NCI-H1436 treated with DMSO at 0.1 percent for 48 hours (cell line): ENCODE measurements around the gene OGDH.
A peak's percentile ranks its signal among the peaks of the same experiment; 100 is the strongest.
"Not testable (repeated sequence)": the region's sequence is repeated elsewhere in the genome, so short reads cannot be mapped to it uniquely, and the experiment has no call there.

Experiments
- DNase-seq: peaks from one replicate; lab custom pipeline; 2025; lab: John Stamatoyannopoulos, UW

Gene OGDH

DNA sequence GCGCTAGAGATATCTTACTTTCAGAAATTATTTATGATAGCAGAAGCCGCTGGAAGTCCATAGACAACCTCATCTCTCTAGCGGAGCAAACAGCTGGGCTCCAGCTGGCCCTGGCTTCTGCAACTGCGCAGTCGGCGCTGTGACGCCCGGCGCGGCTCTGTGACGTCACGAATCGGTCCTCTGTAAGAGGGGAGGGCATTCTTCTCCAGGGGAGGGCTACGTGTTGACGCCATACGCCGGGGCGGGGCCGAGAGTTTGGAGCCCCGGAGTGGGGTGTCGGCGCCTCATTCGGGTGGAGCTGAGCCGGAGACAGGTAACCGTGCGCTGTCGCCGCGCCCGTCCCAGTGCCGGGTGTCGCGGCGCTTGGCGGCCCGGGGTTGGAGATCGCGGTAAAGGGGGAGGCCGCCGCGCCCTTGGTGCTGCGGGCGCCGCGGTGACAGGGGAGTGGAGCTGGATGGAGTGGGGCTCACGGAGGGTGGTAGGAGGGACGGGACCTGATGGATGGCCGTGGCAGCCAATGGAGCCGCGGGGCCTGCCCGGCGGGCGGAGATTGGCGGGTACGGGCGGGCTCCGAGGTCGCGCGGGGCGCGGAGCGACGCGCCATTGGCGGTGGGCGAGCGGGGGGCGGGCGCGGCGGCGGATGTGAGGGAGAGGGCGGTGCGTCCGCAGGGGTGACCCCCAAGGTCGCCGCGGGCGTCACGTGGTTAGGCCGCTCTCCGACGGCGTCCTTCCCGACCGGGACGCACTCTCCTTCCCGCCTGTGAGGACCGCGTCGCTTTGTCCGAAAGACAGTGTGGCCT, at the start of gene OGDH:
TSS of gene OGDH (plus strand) at position 287 of the 800 bp plus-strand sequence. CDS start 17,717 bp downstream, outside the sequence.
- peak; percentile 88 for DNase-seq

DNA sequence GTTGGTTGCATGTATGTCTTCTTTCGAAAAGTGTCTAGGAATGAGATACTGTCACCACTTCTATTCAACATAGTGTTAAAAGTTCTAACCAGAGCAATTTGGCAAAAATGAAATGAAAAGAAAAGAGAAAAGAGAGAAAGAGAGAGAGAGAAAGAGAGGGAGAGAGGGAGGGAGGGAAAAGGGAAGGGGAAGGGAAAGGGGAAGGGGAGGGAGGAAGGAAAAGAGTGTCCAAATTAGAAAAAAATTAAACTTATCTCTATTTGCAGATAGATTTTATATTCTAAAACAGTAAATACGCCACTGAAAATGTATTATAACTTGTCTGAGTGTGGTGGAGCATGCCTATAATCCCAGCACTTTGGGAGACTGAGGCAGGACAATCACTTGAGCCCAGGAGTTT, 48.9 kb upstream of the OGDH start:
- DNase-seq: no peak

DNA sequence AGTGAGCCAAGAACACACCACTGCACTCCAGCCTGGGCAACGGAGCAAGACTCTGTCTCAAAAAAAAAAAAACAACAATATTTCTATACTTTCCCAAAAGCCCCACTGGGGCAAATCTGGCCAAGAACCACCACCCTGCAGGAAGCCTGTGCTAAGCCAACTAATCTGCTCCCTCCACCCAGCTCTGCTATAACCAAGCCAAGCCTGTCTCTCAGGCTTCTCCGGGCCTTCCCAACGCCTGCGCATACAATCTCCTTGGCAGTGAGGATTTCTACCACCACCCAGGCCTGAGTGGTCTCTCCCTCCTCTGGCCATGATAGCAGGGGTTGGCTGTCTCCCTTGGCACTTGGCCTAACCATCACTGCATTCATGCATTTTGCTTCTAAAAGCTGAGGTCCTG, 46.9 kb upstream of the OGDH start:
- no peak for DNase-seq

DNA sequence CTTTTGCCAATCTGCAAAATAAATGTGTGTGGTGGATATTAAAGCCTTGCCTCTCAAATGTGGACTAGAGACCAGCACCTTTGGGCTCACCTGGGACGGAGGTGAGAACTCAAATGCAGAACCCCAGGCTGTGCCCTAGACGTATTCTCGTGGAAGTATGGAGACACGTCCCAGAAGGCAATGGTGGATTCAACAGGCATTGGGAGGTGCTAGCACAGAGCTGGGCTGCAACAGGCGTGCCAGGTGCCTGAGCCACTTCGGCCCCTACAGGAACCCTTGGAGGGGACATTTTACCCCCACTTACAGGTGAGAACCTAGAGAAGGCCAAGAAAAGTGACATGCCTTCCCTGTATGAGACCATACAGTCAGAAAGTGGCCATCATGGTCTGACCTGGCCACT, 44.9 kb upstream of the OGDH start:
- DNase-seq: no peak

DNA sequence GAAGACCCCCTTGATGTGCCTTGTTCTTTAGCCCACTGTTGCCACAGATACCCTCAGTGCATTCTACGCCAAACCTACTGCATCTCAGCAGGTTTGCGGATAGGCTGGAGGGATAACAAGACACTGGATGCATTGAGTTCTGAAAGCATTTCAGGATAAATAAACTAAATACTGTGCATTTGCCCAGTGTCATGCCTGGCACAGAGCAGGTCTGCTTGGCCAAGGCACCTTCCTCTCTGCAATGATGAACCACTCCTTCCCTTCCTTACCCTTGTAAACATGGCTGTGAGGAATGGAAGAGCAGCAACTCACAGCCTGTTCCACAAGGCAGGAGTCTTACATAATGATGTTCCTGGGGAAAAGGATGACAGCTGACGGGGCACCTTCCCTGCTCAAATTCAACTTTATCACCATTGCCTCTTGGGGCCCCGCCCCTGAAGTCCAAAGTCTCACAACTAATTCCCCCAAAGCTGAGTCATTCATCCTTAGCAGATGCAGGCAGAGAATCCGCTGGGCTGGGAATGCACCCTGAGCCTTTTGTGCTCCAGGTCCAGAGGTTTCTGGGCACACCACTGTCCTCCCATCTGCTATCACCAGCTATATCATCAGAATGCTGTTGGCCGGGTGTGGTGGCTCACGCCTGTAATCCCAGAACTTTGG, 44.3 kb upstream of the OGDH start:
- DNase-seq: no peak

DNA sequence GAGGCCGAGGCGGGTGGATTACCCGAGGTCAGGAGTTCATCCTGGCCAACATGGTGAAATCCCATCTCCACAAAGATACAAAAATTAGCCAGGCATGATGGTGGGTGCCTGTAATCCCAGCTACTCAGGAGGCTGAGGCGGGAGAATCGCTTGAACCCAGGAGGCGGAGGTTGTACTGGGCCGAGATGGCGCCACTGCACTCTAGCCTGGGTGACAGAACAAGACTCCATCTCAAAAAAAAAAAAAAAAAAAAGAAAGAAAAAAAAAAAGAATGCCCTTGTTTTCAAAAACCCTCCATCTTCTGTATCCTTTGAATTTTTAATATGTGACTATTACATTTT, 43.8 kb upstream of the OGDH start:
- DNase-seq: not testable (repeated sequence)

DNA sequence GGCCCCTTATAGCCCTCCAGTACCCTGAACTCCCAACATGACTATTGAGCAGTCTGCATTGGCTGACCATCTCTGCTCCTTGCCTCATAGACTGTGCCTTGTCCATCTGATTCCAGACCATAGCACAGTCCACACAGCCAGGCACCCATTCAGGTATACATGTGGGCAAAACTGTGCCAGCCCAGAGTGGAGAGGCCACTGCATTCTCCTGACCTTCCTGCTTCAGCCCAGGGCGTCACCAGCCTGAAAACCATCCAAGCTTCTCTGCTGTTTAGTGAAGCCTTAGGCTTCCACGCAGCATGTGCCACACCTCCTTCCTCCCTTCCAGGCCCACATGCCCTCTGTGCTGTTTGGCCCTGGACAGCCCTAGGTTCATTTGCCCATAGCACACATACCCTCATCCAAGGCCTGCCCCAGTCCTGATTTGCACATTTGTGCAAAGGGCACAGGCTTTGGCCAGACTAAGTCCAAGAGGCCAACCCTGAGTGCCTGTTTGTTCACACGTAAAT, 43.2 kb upstream of the OGDH start:
- no peak for DNase-seq

DNA sequence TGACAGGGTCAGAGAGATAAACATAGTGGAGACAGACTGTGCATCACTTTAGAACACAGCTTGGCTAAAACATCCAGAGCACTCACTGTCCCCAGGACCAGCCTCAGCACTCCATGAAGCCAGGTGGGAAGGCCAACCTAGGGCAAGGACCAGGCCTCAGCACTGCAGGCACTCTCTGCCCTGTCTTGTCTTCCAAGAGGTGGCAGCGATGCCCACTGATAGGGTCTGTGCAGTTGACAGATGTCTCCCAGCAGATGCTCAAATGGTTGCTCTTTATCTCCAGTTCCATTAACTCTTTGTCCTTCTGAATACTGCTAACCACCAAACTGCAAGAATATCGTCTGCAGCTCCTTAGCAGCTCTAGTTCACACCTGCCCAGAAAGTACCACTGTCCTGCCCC, 41.8 kb upstream of the OGDH start:
- no peak for DNase-seq

DNA sequence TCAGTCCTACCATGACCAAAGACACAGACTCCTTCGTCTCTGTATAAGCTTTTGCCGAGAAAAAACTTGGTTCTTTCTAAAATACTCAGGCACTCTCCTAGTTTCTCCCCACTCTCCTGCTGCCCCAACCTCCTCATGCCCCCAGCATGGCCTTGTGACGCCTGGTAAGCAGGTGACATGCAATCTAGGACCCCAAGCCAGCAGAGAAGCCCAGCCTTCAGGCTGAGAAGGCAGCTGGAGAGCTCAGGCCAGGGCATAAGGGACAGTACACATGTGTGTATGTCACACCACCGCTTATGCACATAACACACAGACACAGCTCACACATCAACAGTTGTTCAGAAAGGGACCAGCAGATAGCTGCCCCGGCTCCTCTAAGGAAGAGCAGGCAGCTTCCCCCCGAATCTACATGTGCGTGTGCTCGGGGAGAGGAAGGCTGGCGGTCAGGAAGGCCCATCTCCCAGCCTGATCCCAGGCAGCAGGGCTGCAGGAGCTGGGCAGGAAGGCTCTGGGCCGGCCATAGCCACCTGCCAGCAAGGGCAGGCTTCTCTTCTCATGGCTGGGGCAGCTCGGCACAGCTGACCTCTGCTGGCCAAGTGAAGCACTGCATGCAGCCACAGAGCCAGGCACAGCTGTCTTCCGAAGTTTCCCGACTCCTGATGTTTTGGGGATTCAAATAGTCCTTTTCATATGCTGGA, 41.2 kb upstream of the OGDH start:
- no peak for DNase-seq

DNA sequence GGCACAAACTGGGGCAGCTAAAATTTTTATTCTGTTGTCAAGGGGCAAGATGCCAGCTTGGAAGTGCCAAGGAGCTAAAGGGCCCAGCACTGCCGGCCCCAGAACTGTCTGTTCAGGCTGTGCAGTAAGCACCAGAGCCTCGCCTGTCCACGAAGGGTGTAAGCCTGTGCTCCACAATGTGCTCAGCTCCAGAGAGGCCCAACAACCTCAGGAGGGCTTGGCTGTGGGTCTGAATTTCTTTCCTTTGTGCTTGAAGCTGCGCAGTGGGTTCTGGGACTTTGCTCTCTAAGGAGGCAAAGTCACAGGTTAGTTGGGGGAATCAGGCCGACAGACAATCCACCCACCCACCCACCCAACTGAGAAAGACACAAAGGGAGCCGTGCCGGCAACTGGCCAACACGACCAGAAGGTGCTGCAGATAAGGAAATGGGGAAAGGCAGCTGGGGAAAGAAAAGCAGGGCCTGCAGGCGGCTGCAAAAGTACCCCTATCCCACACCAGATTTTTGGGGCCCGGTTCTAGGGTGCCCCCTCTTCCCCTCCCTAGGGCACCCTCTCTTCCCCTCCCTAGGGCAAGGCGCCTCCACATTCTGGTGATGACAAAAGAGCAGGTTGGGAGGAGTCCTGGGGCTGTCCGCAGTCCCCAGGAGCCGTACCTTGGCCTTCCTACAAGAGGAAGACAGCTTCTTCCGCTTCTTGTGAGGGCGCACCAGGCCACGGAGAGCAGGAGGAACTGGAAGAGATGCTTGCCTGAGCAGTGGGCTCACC, 40.5 kb upstream of the OGDH start:
- no peak for DNase-seq

DNA sequence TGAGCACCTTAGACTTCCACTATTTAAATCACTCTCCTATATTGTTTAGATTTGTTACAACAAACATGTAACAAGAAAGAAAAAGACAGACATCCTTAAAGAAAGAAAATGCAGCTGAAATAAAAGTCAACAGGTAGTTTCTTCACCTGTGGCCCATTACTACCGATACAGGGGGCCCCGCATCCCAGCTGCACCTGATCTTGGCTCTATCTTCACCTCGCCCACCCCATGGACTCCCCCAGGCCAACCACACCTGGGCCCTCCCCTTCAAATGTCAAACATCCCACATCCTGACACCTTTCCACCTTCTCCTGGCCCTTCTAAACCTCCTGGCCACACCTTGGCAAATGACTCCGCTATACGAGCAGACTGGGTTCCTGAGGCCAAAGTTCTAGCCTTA, 39.7 kb upstream of the OGDH start:
- no peak for DNase-seq

DNA sequence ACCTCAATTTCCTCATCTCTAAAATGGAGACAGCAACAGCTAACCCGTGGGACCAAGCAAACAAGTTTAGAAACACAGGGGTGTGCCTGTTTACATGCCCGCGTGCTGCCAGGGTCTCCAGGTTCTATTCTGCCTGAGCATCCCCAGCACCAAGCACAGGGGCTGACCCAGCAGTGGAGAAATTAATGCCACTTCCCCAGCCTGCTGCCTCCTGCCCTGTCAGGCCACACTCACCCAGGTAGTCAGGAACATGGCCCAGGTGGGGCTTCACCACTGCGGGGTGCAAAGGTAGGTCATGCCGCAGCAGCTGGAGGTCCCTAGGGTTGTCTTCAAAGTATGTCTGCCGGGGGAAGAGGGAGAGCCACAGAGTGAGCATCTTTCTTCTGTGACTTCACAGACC, 38.5 kb upstream of the OGDH start:
- DNase-seq: no peak

DNA sequence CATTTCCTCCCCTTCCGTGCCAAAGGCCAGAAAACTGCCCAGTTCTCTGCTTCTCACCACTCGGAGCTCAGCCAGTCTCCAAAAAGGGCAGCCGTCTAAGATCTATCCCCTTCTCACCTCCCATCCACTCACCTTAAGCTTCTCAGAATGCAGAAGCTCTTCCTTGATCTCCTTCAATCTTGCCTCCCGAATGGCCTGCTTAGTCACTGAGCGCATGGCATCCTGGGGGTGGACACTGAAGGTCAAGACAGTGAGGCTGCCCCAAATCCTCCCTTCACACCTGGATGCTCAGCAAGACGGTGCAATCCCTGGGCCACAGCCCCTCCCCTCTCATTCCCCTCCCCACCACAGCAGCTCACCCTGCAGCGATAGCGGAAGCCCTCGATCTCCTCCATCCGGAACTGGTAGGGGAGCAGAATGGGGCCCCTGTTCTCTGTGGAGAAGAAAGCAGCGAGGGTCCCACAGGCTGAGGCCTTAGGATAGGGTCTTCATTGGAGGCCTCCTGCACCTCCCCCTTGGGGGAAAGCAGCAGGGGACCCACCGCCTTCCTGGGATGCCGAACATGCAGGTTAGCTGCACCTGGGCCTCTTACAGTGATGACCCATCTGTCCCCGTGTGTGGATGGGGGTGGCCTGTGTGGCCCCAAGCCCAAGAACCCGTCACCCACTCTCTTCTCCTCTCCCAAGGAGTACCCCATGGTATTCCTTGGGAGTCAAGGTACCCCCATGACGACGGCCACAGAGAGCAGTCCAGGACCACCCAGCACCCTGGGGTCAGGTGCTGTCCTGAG, 37.5 kb upstream of the OGDH start:
- DNase-seq: no peak

DNA sequence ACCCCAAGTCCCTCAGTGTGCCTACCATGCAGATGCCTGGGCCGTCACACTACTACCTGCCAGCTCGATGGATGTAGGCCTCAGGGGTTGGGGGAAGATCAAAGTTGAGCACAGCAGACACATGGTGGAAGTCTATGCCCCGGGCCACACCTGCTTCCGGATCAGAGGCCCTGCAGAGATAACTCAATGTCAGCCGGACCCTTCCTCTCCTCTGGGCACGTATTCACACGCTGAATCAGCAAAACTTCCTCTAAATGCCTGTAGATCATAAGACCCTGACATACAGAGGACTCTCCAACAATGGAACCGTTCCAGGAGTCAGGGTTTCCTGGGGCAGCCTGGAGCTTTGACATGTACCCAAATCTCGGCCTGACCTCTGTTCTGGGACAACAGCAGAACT, 36.5 kb upstream of the OGDH start:
- no peak for DNase-seq

DNA sequence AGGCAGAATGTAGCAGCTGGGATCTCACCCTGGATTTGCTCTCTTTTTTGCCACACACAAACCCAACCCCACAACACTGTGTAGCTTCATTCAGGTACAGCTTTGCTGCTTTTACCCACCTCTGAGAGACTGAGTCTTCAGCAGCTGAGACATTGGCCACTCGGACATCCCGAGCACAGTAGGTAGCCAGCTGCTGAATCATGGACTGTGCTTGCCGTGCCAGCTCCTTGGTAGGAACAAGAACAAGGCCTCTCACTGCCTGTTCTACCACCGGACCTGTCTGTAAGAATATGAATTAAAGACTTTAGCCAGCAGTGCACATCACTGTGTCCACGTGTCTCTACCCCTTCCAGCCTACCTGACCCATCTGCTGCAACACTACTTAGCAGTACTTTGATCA, 33.7 kb upstream of the OGDH start:
- no peak for DNase-seq

DNA sequence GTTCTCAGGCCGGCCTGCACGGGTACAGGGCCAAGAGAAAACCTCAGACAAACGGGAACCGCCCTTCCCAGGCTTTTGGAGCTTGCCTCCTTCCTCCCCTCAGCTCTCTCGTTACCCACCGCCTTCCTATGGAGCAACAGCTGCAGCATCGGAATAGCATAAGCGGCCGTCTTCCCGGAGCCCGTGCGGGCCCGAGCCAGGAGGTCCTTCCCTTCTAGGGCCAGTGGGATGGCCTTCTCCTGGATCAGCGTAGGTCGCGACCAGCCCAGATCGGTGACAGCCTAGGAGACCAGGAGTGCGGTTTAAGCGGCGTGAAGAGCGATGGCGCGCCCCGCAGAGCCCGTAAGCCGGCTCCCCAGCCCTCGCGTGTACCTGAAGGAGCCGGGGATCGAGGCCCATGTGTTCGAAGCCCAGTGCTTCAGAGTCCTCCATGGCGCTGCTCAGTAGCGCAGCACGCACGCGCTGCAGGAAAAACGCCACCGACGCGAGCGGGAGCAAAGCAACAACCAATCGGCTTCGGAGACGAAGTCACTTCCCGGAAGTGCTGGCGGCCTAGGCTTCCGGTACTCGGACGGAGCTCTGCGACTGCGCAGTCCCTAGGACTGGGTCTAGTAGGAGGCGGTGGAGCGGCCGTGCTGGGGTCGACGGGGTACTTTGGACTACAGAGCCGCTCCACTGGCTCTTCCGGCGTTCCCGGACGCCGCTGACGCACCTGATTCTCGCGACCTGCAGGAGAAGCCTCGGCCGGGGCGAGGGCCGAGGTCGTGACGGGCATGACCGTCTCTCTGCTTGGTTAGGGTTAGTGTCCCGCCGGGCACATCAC, 32.8 kb upstream of the OGDH start, which contains the start of gene DDX56:
TSS of gene DDX56 (minus strand) at position 445 of the 823 bp plus-strand sequence. CDS start at position 432, 13 bp downstream.
- peak; percentile 63 for DNase-seq

DNA sequence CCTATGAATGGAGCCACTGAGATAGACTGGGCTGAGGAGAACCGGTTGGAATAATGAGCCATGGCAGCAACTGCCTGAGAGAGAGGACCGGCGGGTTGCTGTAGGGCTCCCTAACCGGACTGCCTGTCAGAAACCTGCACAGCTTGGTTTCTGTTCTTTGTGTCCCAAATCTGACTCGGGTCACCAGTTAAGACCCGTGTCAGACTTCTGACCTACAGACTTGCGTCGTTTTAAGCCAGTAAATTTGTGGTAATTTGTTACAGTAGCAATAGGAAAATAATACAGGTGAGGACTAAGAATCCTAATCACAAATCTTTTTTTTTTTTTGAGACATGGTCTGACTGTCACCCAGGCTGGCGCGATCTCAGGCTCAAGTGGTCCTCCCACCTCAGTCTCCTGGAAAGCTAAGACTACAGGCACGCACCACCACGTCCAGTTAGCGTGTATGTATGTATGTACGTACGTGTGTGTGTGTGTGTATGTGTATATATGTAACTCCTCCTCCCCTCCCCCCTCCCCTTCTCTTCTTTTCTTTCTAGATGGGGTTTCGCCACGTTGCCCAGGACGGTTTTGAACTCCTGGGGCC, 32.0 kb upstream of the OGDH start:
- no peak for DNase-seq

DNA sequence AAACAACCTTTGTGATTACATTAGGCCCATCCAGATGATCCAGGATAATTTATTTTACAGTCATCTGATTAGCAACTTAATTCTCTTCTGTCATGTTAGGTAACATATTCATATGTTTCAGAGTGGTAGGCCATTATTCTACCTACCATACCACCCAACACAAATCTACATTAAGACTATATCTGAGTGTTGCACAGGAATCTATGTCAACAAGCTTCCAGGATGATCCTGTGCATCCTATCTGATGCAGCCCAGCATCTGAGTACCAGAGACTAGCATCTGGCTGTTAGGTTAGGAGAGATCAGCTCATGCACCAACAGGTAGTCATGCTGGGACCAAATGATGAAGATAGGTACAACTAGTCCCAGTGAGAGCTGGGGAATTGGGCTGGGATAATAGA, 31.4 kb upstream of the OGDH start:
- DNase-seq: no peak

DNA sequence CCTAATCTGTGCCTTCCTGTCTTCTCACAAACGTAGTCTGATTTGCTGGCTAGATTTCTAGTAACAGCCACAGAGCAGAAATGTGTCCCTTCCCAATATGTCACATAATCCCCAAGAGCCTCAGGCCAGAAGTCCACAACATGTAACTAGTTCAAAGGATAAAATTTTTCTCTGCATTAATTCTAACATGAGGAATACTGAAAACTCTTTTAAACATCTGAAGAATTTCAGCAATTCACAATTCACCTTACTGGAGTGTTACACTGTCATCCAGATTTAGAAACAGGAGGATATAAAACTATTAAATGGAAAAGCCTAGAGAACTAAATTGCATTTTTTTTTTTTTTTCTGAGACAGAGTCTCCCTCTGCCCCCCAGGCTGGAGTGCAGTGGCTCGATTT, 30.2 kb upstream of the OGDH start:
- no peak for DNase-seq
